ENCODE data around the gene DNLZ. TPM values are rescaled to one million over a fixed set of nuclear protein-coding genes. Genes with fewer than 3 reads are reported as not detected.

The DNLZ gene
- total RNA-seq, 1 donor from 2014 or later, result 31.0 TPM

DNA sequence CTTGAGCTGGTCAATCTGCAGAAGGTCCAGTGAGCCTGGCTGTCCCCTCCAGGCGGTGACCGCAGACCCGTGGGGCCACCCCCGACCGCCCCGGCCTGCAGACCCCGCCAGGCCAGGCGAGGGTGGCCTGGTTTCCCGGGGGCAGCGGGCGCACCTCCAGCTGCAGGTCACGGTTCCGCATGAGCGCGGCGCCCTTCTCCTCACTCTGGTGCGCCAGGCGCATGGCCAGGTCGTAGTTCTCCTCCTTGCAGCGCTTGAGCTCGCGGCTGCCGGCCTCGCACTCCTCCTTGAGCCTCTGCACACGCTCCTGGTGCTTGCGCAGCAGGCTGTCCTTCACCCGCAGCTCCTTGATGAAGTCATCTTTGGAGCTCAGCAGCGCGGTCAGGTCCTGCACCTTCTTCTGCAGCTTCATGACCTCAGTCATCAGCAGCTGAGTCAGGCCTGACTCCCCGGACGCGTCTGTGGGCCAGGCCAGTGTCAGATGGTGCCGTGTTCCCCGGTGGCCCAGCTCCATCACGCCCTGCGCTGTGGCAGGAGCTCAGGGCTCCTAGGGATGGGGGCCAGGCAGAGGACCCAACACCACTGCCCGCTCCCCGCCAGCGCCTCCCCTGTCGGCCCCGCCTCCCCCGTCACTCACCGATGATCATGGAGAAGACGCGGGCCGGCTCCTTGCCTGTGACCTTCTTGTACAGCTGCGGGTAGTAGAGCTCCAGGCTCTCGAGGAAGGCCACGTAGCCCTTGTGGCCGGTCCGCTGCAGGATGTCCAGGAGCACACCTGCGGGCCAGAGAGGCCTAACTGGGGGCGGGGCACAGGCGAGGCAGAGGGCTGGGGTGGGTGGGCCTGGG lies 7.4 kb upstream of the DNLZ start:
- no peak for DNase-seq (ENCODE audit: low spot score)
- intact Hi-C loops (cut with micrococcal nuclease), result no loop called here
- no peaks in the 10 kb centered on the region for H3K27me3 Mint-ChIP-seq (ENCODE audit: low read depth)
- H3K4me3 Mint-ChIP-seq (ENCODE audit: low read depth), result no peak overlapping the region
- H3K4me1 Mint-ChIP-seq (ENCODE audit: low read depth), result no peaks in the 10 kb centered on the region
- H3K27ac Mint-ChIP-seq, result no peak overlapping the region
- H3K36me3 Mint-ChIP-seq (ENCODE audit: low read depth), result peaks cover 7% of the 10 kb centered on the region
- H3K9me3 Mint-ChIP-seq, result no peaks in the 10 kb centered on the region

DNA sequence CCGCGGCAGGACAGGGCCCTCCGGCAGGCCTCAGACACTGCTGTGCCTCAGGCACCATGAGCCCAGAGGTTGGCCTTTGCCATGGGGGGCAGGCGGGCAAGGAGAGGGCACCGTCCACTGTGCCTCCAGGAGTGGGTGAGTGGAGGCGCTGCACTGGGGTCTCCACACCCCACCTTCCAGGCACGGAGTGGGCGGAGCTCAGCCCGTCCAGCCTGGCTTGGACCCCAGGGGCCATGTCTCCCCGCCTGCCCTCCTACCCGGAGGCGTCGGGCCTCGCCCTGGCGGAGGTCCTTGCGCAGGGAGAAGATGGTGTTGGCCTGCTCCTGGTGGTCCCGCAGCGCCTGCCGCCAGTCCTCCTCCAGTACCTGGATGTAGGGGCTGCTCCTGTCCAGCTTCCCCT lies 6.5 kb upstream of the DNLZ start:
- Mint-ChIP-seq H3K27ac (no peak overlapping the region), H3K27me3 (ENCODE audit: low read depth) (no peaks in the 10 kb centered on the region), H3K4me1 (ENCODE audit: low read depth) (no peaks in the 10 kb centered on the region), H3K9me3 (no peaks in the 10 kb centered on the region), H3K4me3 (ENCODE audit: low read depth) (no peak overlapping the region), H3K36me3 (ENCODE audit: low read depth) (peaks cover 10% of the 10 kb centered on the region)
- intact Hi-C loops (cut with micrococcal nuclease), result no loop called here
- DNase-seq (ENCODE audit: low spot score), result no peak

DNA sequence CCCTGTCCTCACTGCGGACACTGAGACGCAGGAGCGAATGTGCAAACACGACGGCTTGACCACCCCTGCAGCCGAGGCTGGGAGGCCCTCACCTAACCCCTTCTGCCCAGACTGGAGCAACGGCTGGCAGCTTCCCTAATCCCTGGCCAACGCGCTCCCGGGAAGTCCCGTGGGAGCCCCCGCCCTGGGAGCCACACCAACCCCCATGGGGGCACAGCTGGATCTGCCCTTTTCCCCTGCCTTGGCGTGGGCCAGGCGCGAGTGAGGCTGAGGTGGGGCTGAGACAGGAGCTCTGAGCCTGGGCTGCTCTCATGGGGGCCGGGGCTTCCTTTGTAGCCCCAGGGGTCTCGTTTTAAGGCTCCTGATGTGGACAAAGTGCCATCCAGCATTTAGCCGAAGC lies 4.6 kb upstream of the DNLZ start:
- H3K27me3 Mint-ChIP-seq (ENCODE audit: low read depth), result no peaks in the 10 kb centered on the region
- H3K4me3 Mint-ChIP-seq (ENCODE audit: low read depth), result no peak overlapping the region
- no peak overlapping the region for H3K27ac Mint-ChIP-seq
- H3K36me3 Mint-ChIP-seq (ENCODE audit: low read depth), result peaks cover 6% of the 10 kb centered on the region
- H3K4me1 Mint-ChIP-seq (ENCODE audit: low read depth), result no peaks in the 10 kb centered on the region
- intact Hi-C loops (cut with micrococcal nuclease), result no loop called here
- DNase-seq (ENCODE audit: low spot score), result no peak
- no peaks in the 10 kb centered on the region for H3K9me3 Mint-ChIP-seq

DNA sequence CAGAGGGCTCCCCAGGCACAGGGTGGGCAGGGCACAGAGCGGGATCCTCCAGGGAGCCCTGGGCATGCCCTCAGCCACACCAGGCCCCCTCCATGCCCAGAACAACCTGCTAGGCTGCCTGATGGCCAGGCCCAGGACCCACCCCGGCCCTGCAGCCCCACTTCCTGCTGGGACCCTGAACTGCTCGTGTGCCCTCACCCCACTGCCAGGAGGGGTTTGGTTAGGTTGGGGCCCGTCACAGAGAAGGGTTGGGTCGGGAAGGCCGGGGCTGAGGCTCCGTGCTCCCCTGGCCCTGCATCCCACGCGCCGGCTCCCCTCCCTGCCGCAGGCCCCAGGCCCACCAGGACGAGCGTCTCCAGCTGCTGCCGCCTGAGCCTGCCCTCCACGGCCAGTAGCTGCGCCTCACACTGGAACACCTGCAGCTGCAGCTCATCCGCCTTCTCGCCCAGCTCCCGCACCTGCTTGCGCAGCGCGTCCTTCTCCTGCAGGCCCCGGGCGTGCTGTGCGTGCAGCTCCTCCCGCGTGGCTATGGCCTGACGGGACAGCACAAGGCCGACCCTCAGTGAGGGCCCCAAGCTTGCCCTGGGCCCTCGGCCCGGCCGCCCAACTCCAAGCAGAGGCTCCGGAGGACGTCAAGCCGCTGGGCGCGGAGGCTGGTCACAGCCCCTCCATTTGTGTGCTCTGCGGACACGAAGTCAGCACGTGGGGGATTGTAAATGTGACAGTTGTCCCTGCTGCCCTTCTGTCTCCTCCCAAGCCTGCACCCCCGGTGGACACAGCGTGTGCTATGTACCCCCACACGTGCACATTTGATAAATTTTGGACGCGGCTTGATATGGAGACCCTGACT lies 4.0 kb upstream of the DNLZ start:
- Mint-ChIP-seq H3K4me1 (ENCODE audit: low read depth) (no peaks in the 10 kb centered on the region), H3K9me3 (no peaks in the 10 kb centered on the region), H3K36me3 (ENCODE audit: low read depth) (peaks cover 9% of the 10 kb centered on the region), H3K4me3 (ENCODE audit: low read depth) (no peak overlapping the region), H3K27ac (no peak overlapping the region), H3K27me3 (ENCODE audit: low read depth) (no peaks in the 10 kb centered on the region)
- DNase-seq (ENCODE audit: low spot score), result no peak
- intact Hi-C loops (cut with micrococcal nuclease), result no loop called here

DNA sequence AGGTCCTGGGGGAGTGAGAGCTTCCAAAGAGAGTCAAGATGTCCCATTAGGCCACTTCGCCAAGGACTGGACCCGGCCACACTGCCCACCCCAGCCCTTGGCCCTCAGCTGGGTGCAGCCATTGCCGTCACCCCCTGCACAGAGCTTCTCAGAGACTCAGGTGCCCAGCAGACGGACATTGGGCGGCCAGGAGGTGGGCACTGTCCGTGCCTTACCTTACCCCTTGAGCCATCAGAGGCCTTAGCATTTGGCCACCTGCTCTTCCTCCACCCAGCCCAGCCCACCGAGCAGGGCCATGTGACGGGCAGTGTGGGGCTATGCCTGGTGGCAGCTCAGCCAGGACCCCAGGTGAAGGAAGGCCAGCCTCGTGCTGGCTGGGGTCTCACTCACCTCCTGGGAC lies 3.3 kb upstream of the DNLZ start:
- Mint-ChIP-seq H3K27me3 (ENCODE audit: low read depth) (no peaks in the 10 kb centered on the region), H3K27ac (no peak overlapping the region), H3K9me3 (no peaks in the 10 kb centered on the region), H3K4me1 (ENCODE audit: low read depth) (no peaks in the 10 kb centered on the region), H3K36me3 (ENCODE audit: low read depth) (peaks cover 9% of the 10 kb centered on the region), H3K4me3 (ENCODE audit: low read depth) (no peak overlapping the region)
- intact Hi-C loops (cut with micrococcal nuclease), result no loop called here
- DNase-seq (ENCODE audit: low spot score), result no peak

DNA sequence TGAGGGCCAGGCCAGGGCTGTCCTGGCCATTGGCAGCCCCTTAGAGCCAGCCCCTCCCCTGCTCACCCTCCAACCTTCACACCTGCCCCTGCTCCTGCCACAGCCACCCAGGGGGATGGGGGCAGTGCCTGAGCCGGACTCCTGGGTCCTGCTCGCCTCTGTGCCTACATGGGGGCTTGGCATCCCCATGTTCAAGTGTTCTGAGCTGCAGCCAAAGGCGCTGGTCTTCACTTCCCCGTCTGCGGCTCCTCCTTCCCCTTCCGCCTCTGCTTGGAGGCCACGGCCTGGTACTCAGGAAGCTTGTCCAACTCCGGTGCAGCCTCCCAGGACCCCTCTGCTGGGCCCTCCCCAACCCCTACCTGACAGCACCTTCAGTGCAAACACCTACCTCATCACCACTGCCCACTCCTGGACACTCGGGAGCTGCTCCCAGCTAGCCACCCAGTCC lies 2.3 kb upstream of the DNLZ start:
- Mint-ChIP-seq H3K27ac (no peak overlapping the region), H3K4me3 (ENCODE audit: low read depth) (no peak overlapping the region)
- intact Hi-C loops (cut with micrococcal nuclease), result no loop called here

DNA sequence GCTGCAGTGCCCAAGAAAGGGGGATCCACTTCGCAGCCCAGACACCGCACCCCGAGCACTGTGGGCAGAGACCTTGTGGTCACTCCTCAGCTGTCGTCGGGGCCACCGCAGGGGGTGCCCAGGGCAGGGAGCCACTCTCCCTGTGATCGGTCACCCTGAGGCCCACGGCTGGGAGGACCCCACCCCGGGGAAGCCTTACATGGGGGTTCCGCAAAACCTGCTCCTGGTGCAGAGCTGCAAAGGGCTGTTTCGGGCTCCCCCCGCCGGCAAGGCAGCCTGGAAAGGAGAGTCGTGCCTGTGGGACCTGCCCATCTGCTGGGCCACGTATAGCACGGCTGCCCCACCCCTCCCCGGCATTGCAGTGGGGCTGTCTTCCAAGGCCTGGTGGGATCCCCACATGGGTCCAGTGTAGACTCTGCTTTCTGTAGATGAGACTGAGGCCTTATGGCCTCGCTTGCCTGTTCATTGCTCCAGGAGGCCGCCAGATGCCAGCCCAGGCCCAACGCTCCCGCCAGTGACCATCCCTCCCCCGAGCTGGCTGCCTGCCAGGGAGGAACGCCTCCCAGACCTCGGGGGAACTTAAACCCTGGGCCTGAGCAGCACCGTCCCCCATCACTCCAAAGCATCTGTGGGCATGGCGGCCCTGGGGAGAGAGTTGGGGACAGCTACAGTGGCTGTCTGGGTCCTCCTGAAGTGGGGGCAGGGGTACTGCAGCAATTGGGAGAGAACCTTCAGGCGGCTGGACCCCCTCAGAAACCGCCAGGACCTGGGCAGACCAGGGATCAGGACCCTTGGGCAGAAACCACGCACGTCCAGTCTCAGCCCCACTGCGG lies 1.6 kb upstream of the DNLZ start:
- DNase-seq (ENCODE audit: low spot score), result no peak
- Mint-ChIP-seq H3K27me3 (ENCODE audit: low read depth) (no peaks in the 10 kb centered on the region), H3K9me3 (no peaks in the 10 kb centered on the region), H3K27ac (no peak overlapping the region), H3K4me3 (ENCODE audit: low read depth) (peak overlapping the region; percentile 37), H3K36me3 (ENCODE audit: low read depth) (peaks cover 9% of the 10 kb centered on the region), H3K4me1 (ENCODE audit: low read depth) (no peaks in the 10 kb centered on the region)
- intact Hi-C loops (cut with micrococcal nuclease), result no loop called here

More for the DNA sequence above, 2.3 kb upstream of the DNLZ start:
- H3K9me3 Mint-ChIP-seq, result no peaks in the 10 kb centered on the region
- H3K4me1 Mint-ChIP-seq (ENCODE audit: low read depth), result no peaks in the 10 kb centered on the region
- H3K27me3 Mint-ChIP-seq (ENCODE audit: low read depth), result no peaks in the 10 kb centered on the region
- H3K36me3 Mint-ChIP-seq (ENCODE audit: low read depth), result peaks cover 9% of the 10 kb centered on the region
- no peak for DNase-seq (ENCODE audit: low spot score)

DNA sequence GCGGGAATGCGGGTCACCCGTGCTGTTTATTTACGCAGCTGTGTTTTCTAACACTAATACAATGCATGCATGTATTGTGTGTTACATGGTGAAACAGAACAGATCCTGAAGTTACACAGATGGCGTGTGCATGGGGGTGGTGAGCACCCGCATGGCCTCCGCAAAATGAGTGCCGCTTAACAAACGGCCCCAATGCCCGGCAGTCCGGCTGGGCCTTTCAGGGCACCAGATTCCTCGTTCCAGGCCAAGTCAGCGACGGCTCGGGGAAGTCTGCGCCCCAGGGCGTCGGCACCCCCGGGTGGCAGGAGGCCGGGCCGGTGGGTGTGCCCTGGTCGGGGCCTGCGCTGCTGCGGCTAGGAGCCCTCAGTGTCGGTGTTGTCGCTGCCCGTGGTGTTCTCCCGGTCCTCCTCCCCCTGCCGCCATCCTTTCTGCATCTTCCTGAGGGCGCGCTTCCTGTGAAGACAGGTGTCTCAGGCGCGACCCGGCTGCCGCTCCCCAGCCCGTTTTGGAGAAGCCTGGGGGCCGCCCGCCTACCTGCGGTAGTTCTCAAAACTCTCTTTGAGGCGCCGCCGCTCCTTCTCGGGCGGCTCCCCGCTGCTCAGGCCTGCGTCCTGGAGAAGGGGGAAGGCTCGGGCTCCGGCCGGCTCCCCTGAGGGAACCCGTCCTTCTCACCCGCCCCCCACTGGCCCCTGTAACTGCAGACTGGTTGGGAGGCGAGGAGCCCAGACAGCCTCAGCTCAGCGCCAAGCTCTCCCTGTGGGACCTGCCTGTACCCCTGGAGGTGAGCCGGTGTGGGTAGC lies 605 bp upstream of the DNLZ start:
- H3K4me1 Mint-ChIP-seq (ENCODE audit: low read depth), result no peaks in the 10 kb centered on the region

DNA sequence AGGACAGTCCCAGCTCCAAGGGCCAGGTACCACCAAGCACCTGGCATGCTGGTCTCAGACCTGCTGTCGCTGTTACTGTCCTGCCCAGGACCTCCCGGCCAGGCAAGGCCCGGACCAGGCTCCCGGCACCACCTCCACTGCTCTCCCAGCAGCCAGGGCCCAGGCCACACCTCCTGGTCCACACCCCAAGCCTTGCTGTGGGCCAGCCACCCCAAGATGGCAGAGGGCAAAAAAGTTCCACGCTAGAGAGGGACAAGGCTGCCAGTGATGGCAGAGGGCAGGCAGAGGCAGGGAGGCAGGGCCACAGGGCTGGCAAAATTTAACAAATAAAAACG lies 1.1 kb downstream of the DNLZ start:
- no peak overlapping the region for H3K4me3 Mint-ChIP-seq (ENCODE audit: low read depth)
- intact Hi-C loops (cut with micrococcal nuclease), result no loop called here
- no peaks in the 10 kb centered on the region for H3K4me1 Mint-ChIP-seq (ENCODE audit: low read depth)
- no peak overlapping the region for H3K27ac Mint-ChIP-seq
- H3K36me3 Mint-ChIP-seq (ENCODE audit: low read depth), result peaks cover 9% of the 10 kb centered on the region
- no peaks in the 10 kb centered on the region for H3K9me3 Mint-ChIP-seq
- H3K27me3 Mint-ChIP-seq (ENCODE audit: low read depth), result no peaks in the 10 kb centered on the region
- DNase-seq (ENCODE audit: low spot score), result no peak

More for the DNA sequence above, 605 bp upstream of the DNLZ start:
- Mint-ChIP-seq H3K27me3 (ENCODE audit: low read depth) (no peaks in the 10 kb centered on the region), H3K4me3 (ENCODE audit: low read depth) (peak overlapping the region; percentile 60), H3K27ac (no peak overlapping the region), H3K9me3 (no peaks in the 10 kb centered on the region), H3K36me3 (ENCODE audit: low read depth) (peaks cover 9% of the 10 kb centered on the region)
- intact Hi-C loops (cut with micrococcal nuclease), result loop anchor here (1.0 kb wide), 2 partner anchors 22 to 36 kb away; partner anchors contain the start of gene SNAPC4
- no peak for DNase-seq (ENCODE audit: low spot score)

DNA sequence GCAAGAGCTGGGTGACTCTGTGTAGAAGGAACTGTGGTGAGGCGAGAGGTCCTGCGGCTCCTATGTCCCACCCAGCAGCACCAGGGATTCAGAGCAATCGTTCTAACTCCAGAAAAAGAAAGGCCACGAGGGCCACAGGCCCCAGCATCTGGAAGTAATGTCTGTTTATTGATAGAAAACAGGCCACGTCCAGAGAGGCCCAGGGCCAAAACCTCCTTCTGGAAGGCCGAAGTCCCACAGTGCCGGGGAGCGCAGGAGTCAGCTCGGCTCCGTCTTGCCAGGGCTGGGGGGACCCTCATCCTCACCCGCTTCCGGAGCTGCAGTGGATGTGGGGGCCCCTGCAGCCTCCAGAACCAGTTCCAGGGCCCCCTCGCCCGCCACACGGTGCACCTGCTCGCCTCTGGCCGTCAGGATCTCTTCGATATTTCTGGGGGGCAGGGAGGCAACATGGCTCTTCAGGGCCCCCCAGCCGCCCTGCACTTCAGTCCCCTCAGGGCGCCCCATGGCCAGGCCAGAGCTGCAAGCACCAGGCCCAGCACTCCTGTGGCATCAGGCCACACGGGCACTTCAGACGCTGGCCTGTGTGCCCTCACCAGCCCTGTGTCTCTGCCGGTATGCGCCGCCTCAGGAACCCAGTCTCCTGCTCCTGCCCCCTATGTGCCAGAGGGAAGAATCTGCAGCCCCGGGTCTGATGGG lies 1.6 kb downstream of the DNLZ start:
- no peaks in the 10 kb centered on the region for H3K27me3 Mint-ChIP-seq (ENCODE audit: low read depth)
- no peak for DNase-seq (ENCODE audit: low spot score)
- no peak overlapping the region for H3K4me3 Mint-ChIP-seq (ENCODE audit: low read depth)
- no peaks in the 10 kb centered on the region for H3K9me3 Mint-ChIP-seq
- intact Hi-C loops (cut with micrococcal nuclease), result no loop called here
- H3K27ac Mint-ChIP-seq, result no peak overlapping the region
- peaks cover 9% of the 10 kb centered on the region for H3K36me3 Mint-ChIP-seq (ENCODE audit: low read depth)
- no peaks in the 10 kb centered on the region for H3K4me1 Mint-ChIP-seq (ENCODE audit: low read depth)

DNA sequence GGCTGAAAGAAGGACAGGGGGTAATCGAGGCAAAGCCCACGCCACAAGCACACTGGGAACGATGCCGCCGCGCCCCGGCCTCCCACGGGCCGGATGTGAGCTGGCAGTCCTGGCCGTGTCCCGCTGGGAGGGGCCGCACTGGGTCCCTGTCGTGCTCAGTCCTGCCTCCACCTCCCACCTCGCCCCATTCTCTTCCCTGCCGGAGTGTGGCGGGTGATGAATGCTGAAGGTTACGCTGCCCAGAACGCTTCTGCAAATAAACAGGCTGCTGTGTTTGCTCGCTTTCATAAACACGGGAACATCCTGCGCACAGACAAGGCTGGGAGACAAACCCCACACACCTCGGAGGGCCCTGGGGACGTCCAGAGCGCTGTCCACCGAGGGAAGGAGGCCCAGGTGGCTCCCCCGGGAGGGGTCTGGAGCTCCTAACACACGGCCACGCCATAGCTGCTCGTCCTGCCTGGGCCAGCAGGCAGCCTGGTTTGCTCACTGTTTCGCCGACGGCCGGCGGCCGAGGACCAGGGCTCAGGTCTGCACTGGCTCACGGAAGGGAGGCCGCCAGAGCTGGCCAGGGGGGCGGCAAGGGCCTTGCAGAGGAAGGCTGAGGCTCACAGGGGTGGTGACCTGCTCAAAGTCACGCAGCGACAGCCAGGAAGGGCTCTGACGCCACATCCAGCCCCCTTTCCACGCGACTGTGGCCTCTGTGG lies 2.3 kb downstream of the DNLZ start:
- Mint-ChIP-seq H3K4me1 (ENCODE audit: low read depth) (no peaks in the 10 kb centered on the region), H3K4me3 (ENCODE audit: low read depth) (no peak overlapping the region), H3K27me3 (ENCODE audit: low read depth) (no peaks in the 10 kb centered on the region), H3K36me3 (ENCODE audit: low read depth) (peaks cover 9% of the 10 kb centered on the region), H3K27ac (no peak overlapping the region), H3K9me3 (no peaks in the 10 kb centered on the region)
- intact Hi-C loops (cut with micrococcal nuclease), result no loop called here
- no peak for DNase-seq (ENCODE audit: low spot score)

Data from activated T-helper 2 cell treated with anti-CD3 and anti-CD28 coated beads, Interferon-gamma antibody, Interleukin-2, Interleukin-4, amounts not matched to agents 10 μg/mL and 5 μg/mL and 100 μg/mL, durations not matched to agents 14 hours and 24 hours and 36 hours (primary cell).